GM12878 (cell line): ENCODE data around the gene PTH. TPM values are rescaled to one million over a fixed set of nuclear protein-coding genes. Genes with fewer than 3 reads are reported as not detected.

Experiments
- BCL11A ChIP-seq: IDR thresholded peaks from 2 replicates; pipeline ENCODE4 v1.6.1; 2011; ENCODE audit warnings: low read depth, low read length
- CHD4 ChIP-seq: fragments of 200-600 bp; sonication (generic); IDR thresholded peaks from 2 replicates; pipeline ENCODE4 v1.6.1; 2016; ENCODE audit warnings: mild to moderate bottlenecking
- FOXM1 ChIP-seq: IDR thresholded peaks from 2 replicates; pipeline ENCODE4 v1.6.1; 2012; ENCODE audit warnings: low read depth, mild to moderate bottlenecking, inconsistent platforms, low read length, moderate library complexity
- IRF4 ChIP-seq: IDR thresholded peaks from 2 replicates; pipeline ENCODE4 v1.6.1; 2011; ENCODE audit warnings: low read depth, low read length
- NFYA ChIP-seq: IDR thresholded peaks from 2 replicates; pipeline ENCODE4 v1.6.1; 2011; ENCODE audit warnings: low read depth, mild to moderate bottlenecking, low read length, improper control_type of control experiment, borderline replicate concordance
- NR2C2 ChIP-seq: IDR thresholded peaks from 2 replicates; pipeline ENCODE4 v1.6.1; 2011; ENCODE audit warnings: borderline replicate concordance, low read depth; ENCODE audit not compliant: control insufficient read depth, insufficient read length
- RELA ChIP-seq: fragments of 450-650 bp; IDR thresholded peaks from 2 replicates; pipeline ENCODE4 v1.8.0; 2014; ENCODE audit warnings: borderline replicate concordance; ENCODE audit not compliant: partially characterized antibody
- SUPT20H ChIP-seq: IDR thresholded peaks from 2 replicates; pipeline ENCODE4 v1.6.1; 2011; ENCODE audit warnings: low read depth, mild to moderate bottlenecking, low read length, moderate library complexity, borderline replicate concordance; ENCODE audit not compliant: control insufficient read depth
- TBL1XR1 ChIP-seq: IDR thresholded peaks from 2 replicates; pipeline ENCODE4 v1.6.1; 2012; ENCODE audit warnings: low read depth, low read length, improper control_type of control experiment
- polyA plus RNA-seq, 11 experiments: library from polyadenylated mRNA; depleted of rRNA in 4 of 11; unstranded in 6 of 11; stranded (reverse) in 5 of 11; fragments of >200 nt; fragmentation: Nextera tagmentation in 4 of 11; fragmentation: Illumina TruSeq in 1 of 11; extraction: Ambion mirVana in 4 of 11; extraction: Trizol in 1 of 11; gene quantifications; 1 replicate in 1 of 11; 2 replicates in 10 of 11; pipeline versions ENCODE4 v1.2.1 to v1.2.3, GENCODE V29; 2011 to 2016; ENCODE audit warnings: inconsistent platforms in 2 of 11, missing spikeins in 2 of 11, low read depth in 1 of 11
- total RNA-seq, 4 experiments: library from RNA; depleted of rRNA in 3 of 4; stranded (reverse); fragments of >200 nt in 3 of 4; fragmentation: Illumina TruSeq in 1 of 4; extraction: Trizol in 1 of 4; gene quantifications; 2 replicates each; pipeline versions ENCODE4 v1.2.1 to v1.2.3, GENCODE V29; 2013 to 2021
- TF ChIP-seq, protein P1 (sequence below): IDR thresholded peaks from 2 replicates; pipeline ENCODE4 v1.6.1; 2012; ENCODE audit warnings: low read length, inconsistent platforms
- TF ChIP-seq, protein P2 (sequence below): IDR thresholded peaks from 2 replicates; pipeline ENCODE4 v1.6.1; 2011; ENCODE audit warnings: low read depth, mild to moderate bottlenecking, low read length, moderate library complexity, borderline replicate concordance; ENCODE audit errors: extremely low read depth
- TF ChIP-seq, protein P3 (sequence below): fragments of 450-650 bp; IDR thresholded peaks from 2 replicates; pipeline ENCODE4 v1.6.1; 2017; ENCODE audit warnings: mild to moderate bottlenecking, moderate library complexity
- TF ChIP-seq, protein P4 (sequence below): IDR thresholded peaks from 2 replicates; pipeline ENCODE4 v1.6.1; 2012; ENCODE audit warnings: low read depth, low read length, improper control_type of control experiment
- TF ChIP-seq, protein P5 (sequence below): fragments of 450-650 bp; IDR thresholded peaks from 2 replicates; pipeline ENCODE4 v1.6.1; 2017; ENCODE audit warnings: antibody characterized with exemption, mild to moderate bottlenecking, moderate library complexity
- TF ChIP-seq, protein P6 (sequence below): fragments of 450-650 bp; formaldehyde crosslinking; IDR thresholded peaks from 2 replicates; pipeline ENCODE4 v1.4.0; 2022; ENCODE audit warnings: mild to moderate bottlenecking, moderate library complexity

PTH gene
- total and polyA plus RNA-seq, 10 of the 15 experiments (the other 5 are each of a cell fraction or from before 2014, with no cell fraction given), result not detected

DNA sequence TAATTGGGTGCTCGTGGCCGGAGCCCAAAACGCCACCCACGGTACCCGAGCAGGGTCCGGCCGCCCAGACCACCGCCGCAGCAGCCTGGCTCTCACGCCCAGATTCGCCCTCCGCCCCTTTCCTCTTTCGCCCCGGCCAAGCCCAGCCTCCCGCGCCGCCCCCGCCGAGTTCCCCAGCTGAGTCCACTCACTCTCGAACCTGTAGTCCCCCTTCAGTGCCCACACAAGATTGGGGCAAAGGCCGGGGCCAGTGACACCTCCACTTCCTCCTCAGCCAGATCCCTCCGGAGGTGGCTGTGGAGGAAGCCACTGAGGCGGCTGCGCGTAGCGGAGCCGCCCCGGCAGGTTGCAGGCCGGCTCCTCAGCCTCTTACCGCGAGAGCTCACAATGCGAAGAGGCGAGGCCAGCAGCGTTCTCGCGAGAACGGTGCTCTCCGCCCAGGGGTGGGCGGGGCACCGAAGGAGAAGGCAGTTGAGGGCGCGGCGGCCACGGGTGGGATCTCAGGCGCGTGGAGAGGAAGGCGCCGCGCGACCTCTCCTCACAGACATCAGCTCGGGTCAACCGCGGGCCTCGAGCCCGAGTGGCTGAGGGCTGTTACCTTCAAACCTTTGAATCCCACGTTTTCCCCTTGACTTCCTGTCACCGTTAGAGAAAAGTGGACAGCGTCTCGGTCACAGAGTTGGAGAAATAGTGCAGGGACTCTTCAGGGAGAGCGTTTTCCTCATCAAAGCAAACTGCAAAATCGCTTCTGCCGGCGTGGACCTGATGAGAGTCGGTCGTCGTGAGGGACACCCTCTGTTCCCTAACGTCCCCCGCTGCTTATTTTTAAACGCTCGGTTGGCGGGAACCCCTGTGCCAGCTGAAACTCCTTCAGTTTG, 32.7 kb downstream of the PTH start, which contains the start of gene BTBD10 (continued):
- TF ChIP-seq BCL11A (no peak), FOXM1 (no peak), SUPT20H (no peak), TBL1XR1 (no peak), IRF4 (no peak), NR2C2 (no peak), NFYA (no peak), CHD4 (no peak), RELA (peak; percentile 70)
- TF ChIP-seq, protein P1, sequence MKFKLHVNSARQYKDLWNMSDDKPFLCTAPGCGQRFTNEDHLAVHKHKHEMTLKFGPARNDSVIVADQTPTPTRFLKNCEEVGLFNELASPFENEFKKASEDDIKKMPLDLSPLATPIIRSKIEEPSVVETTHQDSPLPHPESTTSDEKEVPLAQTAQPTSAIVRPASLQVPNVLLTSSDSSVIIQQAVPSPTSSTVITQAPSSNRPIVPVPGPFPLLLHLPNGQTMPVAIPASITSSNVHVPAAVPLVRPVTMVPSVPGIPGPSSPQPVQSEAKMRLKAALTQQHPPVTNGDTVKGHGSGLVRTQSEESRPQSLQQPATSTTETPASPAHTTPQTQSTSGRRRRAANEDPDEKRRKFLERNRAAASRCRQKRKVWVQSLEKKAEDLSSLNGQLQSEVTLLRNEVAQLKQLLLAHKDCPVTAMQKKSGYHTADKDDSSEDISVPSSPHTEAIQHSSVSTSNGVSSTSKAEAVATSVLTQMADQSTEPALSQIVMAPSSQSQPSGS, result peak; percentile 51; the same call in 1 of the 2 replicates
- TF ChIP-seq, protein P2, sequence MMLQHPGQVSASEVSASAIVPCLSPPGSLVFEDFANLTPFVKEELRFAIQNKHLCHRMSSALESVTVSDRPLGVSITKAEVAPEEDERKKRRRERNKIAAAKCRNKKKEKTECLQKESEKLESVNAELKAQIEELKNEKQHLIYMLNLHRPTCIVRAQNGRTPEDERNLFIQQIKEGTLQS, result no peak
- TF ChIP-seq, protein P3, sequence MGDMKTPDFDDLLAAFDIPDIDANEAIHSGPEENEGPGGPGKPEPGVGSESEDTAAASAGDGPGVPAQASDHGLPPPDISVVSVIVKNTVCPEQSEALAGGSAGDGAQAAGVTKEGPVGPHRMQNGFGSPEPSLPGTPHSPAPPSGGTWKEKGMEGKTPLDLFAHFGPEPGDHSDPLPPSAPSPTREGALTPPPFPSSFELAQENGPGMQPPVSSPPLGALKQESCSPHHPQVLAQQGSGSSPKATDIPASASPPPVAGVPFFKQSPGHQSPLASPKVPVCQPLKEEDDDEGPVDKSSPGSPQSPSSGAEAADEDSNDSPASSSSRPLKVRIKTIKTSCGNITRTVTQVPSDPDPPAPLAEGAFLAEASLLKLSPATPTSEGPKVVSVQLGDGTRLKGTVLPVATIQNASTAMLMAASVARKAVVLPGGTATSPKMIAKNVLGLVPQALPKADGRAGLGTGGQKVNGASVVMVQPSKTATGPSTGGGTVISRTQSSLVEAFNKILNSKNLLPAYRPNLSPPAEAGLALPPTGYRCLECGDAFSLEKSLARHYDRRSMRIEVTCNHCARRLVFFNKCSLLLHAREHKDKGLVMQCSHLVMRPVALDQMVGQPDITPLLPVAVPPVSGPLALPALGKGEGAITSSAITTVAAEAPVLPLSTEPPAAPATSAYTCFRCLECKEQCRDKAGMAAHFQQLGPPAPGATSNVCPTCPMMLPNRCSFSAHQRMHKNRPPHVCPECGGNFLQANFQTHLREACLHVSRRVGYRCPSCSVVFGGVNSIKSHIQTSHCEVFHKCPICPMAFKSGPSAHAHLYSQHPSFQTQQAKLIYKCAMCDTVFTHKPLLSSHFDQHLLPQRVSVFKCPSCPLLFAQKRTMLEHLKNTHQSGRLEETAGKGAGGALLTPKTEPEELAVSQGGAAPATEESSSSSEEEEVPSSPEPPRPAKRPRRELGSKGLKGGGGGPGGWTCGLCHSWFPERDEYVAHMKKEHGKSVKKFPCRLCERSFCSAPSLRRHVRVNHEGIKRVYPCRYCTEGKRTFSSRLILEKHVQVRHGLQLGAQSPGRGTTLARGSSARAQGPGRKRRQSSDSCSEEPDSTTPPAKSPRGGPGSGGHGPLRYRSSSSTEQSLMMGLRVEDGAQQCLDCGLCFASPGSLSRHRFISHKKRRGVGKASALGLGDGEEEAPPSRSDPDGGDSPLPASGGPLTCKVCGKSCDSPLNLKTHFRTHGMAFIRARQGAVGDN, result 0 out of 2 replicates have a peak, but pooled peaks have one; percentile 72
- TF ChIP-seq, protein P4, sequence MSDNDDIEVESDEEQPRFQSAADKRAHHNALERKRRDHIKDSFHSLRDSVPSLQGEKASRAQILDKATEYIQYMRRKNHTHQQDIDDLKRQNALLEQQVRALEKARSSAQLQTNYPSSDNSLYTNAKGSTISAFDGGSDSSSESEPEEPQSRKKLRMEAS, result 0 out of 2 replicates have a peak, but pooled peaks have one; percentile 20
- TF ChIP-seq, protein P5, sequence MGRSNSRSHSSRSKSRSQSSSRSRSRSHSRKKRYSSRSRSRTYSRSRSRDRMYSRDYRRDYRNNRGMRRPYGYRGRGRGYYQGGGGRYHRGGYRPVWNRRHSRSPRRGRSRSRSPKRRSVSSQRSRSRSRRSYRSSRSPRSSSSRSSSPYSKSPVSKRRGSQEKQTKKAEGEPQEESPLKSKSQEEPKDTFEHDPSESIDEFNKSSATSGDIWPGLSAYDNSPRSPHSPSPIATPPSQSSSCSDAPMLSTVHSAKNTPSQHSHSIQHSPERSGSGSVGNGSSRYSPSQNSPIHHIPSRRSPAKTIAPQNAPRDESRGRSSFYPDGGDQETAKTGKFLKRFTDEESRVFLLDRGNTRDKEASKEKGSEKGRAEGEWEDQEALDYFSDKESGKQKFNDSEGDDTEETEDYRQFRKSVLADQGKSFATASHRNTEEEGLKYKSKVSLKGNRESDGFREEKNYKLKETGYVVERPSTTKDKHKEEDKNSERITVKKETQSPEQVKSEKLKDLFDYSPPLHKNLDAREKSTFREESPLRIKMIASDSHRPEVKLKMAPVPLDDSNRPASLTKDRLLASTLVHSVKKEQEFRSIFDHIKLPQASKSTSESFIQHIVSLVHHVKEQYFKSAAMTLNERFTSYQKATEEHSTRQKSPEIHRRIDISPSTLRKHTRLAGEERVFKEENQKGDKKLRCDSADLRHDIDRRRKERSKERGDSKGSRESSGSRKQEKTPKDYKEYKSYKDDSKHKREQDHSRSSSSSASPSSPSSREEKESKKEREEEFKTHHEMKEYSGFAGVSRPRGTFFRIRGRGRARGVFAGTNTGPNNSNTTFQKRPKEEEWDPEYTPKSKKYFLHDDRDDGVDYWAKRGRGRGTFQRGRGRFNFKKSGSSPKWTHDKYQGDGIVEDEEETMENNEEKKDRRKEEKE, result no peak
- TF ChIP-seq, protein P6, sequence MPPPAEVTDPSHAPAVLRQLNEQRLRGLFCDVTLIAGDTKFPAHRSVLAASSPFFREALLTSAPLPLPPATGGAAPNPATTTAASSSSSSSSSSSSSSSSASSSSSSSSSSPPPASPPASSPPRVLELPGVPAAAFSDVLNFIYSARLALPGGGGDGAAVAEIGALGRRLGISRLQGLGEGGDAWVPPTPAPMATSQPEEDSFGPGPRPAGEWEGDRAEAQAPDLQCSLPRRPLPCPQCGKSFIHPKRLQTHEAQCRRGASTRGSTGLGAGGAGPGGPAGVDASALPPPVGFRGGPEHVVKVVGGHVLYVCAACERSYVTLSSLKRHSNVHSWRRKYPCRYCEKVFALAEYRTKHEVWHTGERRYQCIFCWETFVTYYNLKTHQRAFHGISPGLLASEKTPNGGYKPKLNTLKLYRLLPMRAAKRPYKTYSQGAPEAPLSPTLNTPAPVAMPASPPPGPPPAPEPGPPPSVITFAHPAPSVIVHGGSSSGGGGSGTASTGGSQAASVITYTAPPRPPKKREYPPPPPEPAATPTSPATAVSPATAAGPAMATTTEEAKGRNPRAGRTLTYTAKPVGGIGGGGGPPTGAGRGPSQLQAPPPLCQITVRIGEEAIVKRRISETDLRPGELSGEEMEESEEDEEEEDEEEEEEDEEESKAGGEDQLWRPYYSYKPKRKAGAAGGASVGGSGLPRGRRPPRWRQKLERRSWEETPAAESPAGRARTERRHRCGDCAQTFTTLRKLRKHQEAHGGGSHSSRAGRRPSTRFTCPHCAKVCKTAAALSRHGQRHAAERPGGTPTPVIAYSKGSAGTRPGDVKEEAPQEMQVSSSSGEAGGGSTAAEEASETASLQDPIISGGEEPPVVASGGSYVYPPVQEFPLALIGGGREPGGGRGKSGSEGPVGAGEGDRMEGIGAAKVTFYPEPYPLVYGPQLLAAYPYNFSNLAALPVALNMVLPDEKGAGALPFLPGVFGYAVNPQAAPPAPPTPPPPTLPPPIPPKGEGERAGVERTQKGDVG, result no peak
